ENCODE measurements around the gene FGF12. TPM values are rescaled to one million over a fixed set of nuclear protein-coding genes. Genes with fewer than 3 reads are reported as not detected.

FGF12 gene
- total and polyA plus RNA-seq, 4 donors: 34.1 to 113 (median 78.0) TPM

DNA sequence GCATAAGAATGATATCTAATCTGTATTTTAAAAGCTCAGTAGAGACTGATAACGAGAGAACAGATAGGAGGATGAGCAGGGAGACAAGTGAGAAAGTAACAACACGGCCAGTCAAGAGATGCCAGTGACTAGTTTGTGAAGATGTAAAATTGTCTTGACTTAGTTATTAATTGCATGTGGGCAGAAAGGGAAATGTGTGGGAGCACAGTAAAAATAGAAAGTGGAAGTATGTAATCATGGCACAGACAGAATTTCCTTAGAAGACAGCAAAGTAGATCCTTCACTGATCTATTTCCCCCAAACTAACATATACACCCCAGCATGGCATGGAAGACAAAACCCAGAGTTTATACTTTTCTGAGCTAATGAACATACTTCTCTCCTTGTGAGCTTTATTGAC is 344.5 kb downstream of the FGF12 start:
- 83% methylated on average over 2 of the region's 2 CpGs for WGBS (ENCODE audit: insufficient coverage)

DNA sequence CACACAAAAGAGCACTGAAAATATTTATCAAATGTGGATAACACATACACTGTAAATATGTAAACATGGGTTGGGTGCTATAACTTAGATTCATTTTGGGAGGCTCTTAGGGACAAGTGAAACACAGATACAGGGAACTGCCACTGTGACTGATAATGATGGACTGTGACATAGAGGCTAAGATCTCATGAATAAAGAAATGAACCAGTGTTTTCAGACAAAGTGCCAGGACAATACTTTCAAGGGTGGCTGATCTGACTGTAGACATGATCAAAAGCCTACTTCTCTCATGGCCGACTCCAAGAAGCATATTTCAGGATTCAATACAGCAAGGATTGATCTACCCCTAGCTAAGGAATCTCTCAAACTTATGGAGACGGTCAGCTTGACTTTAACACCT is 353.8 kb downstream of the FGF12 start:
- Histone ChIP-seq H3K4me3 (ENCODE audit: low read depth, low read length) (no peak overlapping the region), H3K9me3 (ENCODE audit: control insufficient read depth, insufficient read depth, low read length) (no peaks in the 10 kb centered on the region), H3K27me3 (ENCODE audit: control insufficient read depth, insufficient read depth, low read length) (no peaks in the 10 kb centered on the region), H3K27ac (ENCODE audit: low read depth, low read length) (no peak overlapping the region), H3K36me3 (ENCODE audit: control insufficient read depth, insufficient read depth, low read length) (no peaks in the 10 kb centered on the region), H3K4me1 (ENCODE audit: control insufficient read depth, insufficient read depth, low read length) (peaks cover 5% of the 10 kb centered on the region)
- no peak for DNase-seq (ENCODE audit: low read depth in 4 of 6, low spot score in 6 of 6)
- 50% methylated on average over 1 of the region's 2 CpGs for WGBS (ENCODE audit: insufficient coverage)

More for the DNA sequence above, 344.5 kb downstream of the FGF12 start:
- Histone ChIP-seq H3K9me3 (ENCODE audit: control insufficient read depth, insufficient read depth, low read length) (no peaks in the 10 kb centered on the region), H3K4me1 (ENCODE audit: control insufficient read depth, insufficient read depth, low read length) (no peaks in the 10 kb centered on the region), H3K27ac (ENCODE audit: low read depth, low read length) (no peak overlapping the region), H3K36me3 (ENCODE audit: control insufficient read depth, insufficient read depth, low read length) (no peaks in the 10 kb centered on the region), H3K27me3 (ENCODE audit: control insufficient read depth, insufficient read depth, low read length) (no peaks in the 10 kb centered on the region), H3K4me3 (ENCODE audit: low read depth, low read length) (no peak overlapping the region)
- no peak for DNase-seq (ENCODE audit: low read depth in 4 of 6, low spot score in 6 of 6)

DNA sequence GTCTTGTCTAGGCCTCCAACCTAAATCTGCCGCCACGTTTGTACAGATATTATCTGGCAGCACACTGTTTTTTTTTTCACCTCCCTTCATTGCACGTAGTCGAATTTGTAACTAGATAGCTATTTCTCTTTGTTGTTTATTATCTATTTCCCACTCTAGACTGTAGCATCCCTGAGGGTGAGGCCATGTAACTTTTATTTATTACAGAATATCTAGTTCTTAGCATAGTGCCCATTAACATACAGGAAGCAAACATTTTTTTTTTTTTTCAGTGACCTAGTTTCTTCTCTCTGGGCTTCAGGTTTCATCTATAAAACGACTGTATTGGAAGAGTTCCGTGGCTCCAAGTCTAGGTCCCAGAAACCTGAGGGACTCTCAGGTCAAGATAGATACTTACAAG is 354.3 kb downstream of the FGF12 start:
- Histone ChIP-seq H3K36me3 (ENCODE audit: control insufficient read depth, insufficient read depth, low read length) (no peaks in the 10 kb centered on the region), H3K9me3 (ENCODE audit: control insufficient read depth, insufficient read depth, low read length) (no peaks in the 10 kb centered on the region), H3K4me3 (ENCODE audit: low read depth, low read length) (no peak overlapping the region), H3K27me3 (ENCODE audit: control insufficient read depth, insufficient read depth, low read length) (no peaks in the 10 kb centered on the region), H3K27ac (ENCODE audit: low read depth, low read length) (no peak overlapping the region), H3K4me1 (ENCODE audit: control insufficient read depth, insufficient read depth, low read length) (peaks cover 5% of the 10 kb centered on the region)
- WGBS (ENCODE audit: insufficient coverage): no CpG with 5 or more reads among the region's 6 CpGs
- DNase-seq (ENCODE audit: low read depth in 4 of 6, low spot score in 6 of 6): peak in 1 of 6 donors; percentile 16

DNA sequence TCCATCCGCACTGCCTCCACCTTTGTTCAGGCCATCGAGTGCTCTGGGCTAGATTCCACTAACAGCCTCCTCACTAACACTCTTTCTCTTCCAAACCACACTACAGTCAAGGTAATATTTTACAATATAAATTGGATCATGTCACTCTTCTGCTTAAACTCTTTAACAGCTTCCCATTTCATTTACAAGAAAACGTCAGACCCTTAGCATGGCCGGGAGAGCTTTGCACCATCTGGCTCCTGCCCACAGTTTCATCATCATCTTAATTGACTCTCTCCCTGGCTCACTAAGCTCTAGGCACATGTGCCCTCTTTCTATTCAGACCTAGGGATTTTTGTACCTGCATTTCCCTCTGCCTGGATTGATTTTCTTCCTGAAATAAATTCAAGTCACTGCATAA is 354.7 kb downstream of the FGF12 start:
- H3K36me3 ChIP-seq (ENCODE audit: control insufficient read depth, insufficient read depth, low read length): no peaks in the 10 kb centered on the region
- H3K27ac ChIP-seq (ENCODE audit: low read depth, low read length): no peak overlapping the region
- WGBS (ENCODE audit: insufficient coverage): 33% methylated on average over 3 of the region's 4 CpGs
- H3K9me3 ChIP-seq (ENCODE audit: control insufficient read depth, insufficient read depth, low read length): no peaks in the 10 kb centered on the region
- H3K4me3 ChIP-seq (ENCODE audit: low read depth, low read length): no peak overlapping the region
- H3K27me3 ChIP-seq (ENCODE audit: control insufficient read depth, insufficient read depth, low read length): no peaks in the 10 kb centered on the region
- DNase-seq (ENCODE audit: low read depth in 4 of 6, low spot score in 6 of 6): peak in 2 of 6 donors; percentile 57 to 79
- H3K4me1 ChIP-seq (ENCODE audit: control insufficient read depth, insufficient read depth, low read length): peaks cover 5% of the 10 kb centered on the region

DNA sequence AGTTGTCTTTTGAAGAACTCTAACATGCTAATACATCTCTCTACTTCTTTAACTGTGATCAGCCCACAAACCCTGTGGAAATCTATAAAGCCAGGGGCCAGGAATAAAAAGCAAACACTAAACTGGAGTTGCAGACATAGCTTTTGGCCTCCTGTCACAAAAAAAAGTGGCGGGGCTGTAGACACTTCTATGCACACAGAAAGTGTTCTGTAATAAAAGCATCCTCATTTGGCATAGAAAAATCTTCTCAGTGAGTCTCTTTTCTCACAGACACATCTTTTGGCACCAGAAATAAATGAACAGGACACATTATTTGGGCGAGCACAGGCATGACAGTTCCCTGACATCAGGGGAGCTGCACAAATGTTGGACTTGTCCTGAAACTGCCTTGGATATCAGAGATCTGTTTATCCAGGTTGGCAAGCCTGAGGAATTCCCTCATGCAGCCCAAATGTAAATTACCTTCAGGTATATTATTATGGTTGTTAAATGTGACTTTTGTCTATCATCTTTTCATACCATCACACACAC is 355.4 kb downstream of the FGF12 start:
- 25% methylated on average over 1 of the region's 2 CpGs for WGBS (ENCODE audit: insufficient coverage)
- no peaks in the 10 kb centered on the region for H3K36me3 ChIP-seq (ENCODE audit: control insufficient read depth, insufficient read depth, low read length)
- H3K9me3 ChIP-seq (ENCODE audit: control insufficient read depth, insufficient read depth, low read length): no peaks in the 10 kb centered on the region
- H3K27ac ChIP-seq (ENCODE audit: low read depth, low read length): no peak overlapping the region
- H3K4me1 ChIP-seq (ENCODE audit: control insufficient read depth, insufficient read depth, low read length): peaks cover 5% of the 10 kb centered on the region
- no peak overlapping the region for H3K4me3 ChIP-seq (ENCODE audit: low read depth, low read length)
- H3K27me3 ChIP-seq (ENCODE audit: control insufficient read depth, insufficient read depth, low read length): no peaks in the 10 kb centered on the region
- DNase-seq (ENCODE audit: low read depth in 4 of 6, low spot score in 6 of 6): peak in 2 of 6 donors; percentile 40 to 42

DNA sequence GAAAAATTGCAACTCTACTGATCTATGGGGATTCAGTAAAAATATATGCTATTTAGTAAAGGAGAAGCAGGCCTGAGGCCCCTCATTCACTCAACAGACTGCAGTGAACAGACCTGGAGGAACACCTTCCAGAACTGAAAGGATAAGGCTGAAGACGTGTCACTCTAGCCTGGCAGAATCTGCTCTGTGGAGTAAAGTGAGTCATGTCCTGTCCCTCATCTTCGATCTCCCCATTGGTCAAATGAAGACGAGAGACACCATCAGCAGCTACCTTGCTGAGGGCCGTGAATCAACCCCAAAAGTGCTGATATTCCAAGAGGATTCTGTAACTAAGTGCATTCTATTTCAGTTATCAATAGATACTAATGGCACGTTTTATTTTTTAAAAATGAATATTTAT is 359.7 kb downstream of the FGF12 start:
- no peaks in the 10 kb centered on the region for H3K27me3 ChIP-seq (ENCODE audit: control insufficient read depth, insufficient read depth, low read length)
- no peak overlapping the region for H3K27ac ChIP-seq (ENCODE audit: low read depth, low read length)
- no peaks in the 10 kb centered on the region for H3K36me3 ChIP-seq (ENCODE audit: control insufficient read depth, insufficient read depth, low read length)
- DNase-seq (ENCODE audit: low read depth in 4 of 6, low spot score in 6 of 6): no peak
- H3K9me3 ChIP-seq (ENCODE audit: control insufficient read depth, insufficient read depth, low read length): no peaks in the 10 kb centered on the region
- peaks cover 4% of the 10 kb centered on the region for H3K4me1 ChIP-seq (ENCODE audit: control insufficient read depth, insufficient read depth, low read length)
- H3K4me3 ChIP-seq (ENCODE audit: low read depth, low read length): no peak overlapping the region
- WGBS (ENCODE audit: insufficient coverage): 100% methylated on average over 2 of the region's 5 CpGs

DNA sequence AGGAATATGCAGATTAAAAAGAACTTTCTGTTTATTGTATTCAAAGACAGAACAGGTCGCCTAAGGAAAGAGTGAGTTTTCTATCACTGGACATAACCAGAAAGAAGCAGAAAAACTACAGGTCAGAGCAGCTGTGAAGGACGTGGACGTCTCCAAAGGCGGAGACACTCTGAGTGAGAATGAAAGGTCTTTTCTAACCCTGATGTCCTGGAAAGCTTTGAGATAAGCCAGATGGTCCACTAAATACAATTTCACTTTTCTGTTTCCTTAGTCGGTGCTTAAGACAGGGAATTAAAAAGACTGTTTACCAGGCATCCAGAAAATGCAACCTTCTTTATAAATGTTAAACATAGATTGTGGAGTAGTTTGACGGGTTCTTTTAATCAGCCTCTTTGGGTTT is 360.4 kb downstream of the FGF12 start:
- Histone ChIP-seq H3K27me3 (ENCODE audit: control insufficient read depth, insufficient read depth, low read length) (no peaks in the 10 kb centered on the region), H3K4me1 (ENCODE audit: control insufficient read depth, insufficient read depth, low read length) (no peaks in the 10 kb centered on the region), H3K9me3 (ENCODE audit: control insufficient read depth, insufficient read depth, low read length) (no peaks in the 10 kb centered on the region), H3K36me3 (ENCODE audit: control insufficient read depth, insufficient read depth, low read length) (no peaks in the 10 kb centered on the region), H3K27ac (ENCODE audit: low read depth, low read length) (no peak overlapping the region), H3K4me3 (ENCODE audit: low read depth, low read length) (no peak overlapping the region)
- 68% methylated on average over 2 of the region's 6 CpGs for WGBS (ENCODE audit: insufficient coverage)
- no peak for DNase-seq (ENCODE audit: low read depth in 4 of 6, low spot score in 6 of 6)

DNA sequence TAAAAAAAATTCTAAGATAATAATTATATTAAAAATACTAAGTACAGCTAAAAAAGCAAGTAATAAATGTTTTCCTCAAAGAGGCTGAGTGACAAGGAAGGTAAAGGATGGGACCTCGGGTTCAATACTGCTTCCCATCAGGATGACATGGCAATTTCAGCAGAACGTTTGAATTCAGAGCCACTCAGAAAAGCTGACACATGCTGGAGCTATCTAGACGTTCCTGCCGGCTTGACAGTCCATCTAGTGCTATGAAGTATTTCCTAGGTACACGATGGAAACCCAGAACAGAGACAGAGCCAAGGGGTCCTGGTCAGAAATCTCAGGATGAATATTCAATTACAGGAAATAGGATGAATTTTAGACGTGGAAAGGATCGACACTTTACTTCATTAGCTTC is 361.8 kb downstream of the FGF12 start:
- Histone ChIP-seq H3K36me3 (ENCODE audit: control insufficient read depth, insufficient read depth, low read length) (no peaks in the 10 kb centered on the region), H3K4me1 (ENCODE audit: control insufficient read depth, insufficient read depth, low read length) (no peaks in the 10 kb centered on the region), H3K4me3 (ENCODE audit: low read depth, low read length) (no peak overlapping the region), H3K9me3 (ENCODE audit: control insufficient read depth, insufficient read depth, low read length) (no peaks in the 10 kb centered on the region), H3K27ac (ENCODE audit: low read depth, low read length) (no peak overlapping the region), H3K27me3 (ENCODE audit: control insufficient read depth, insufficient read depth, low read length) (no peaks in the 10 kb centered on the region)
- 76% methylated on average over 4 of the region's 7 CpGs for WGBS (ENCODE audit: insufficient coverage)
- DNase-seq (ENCODE audit: low read depth in 4 of 6, low spot score in 6 of 6): no peak

DNA sequence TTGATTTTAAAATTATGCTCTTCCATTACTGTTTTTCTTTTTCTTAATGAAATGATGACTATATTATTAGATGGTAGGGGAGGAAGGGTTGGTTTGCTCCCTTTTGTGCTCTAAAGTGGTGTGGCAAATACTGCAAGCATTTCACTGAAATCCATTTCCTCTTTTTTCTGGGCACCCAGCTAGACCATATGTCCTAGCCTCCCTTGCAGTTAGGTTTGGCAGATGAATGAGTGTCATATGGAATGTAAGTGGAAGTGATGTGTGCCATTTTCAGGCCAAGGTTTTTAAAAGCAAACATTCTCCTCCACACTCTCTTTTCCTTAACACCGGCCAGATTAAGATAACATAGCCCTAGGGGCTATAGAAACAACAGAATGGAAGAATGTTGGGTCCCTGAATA is 363.0 kb downstream of the FGF12 start:
- H3K4me1 ChIP-seq (ENCODE audit: control insufficient read depth, insufficient read depth, low read length): no peaks in the 10 kb centered on the region
- peak in 1 of 6 donors; percentile 90 for DNase-seq (ENCODE audit: low read depth in 4 of 6, low spot score in 6 of 6)
- no CpG with 5 or more reads among the region's 1 CpG for WGBS (ENCODE audit: insufficient coverage)

DNA sequence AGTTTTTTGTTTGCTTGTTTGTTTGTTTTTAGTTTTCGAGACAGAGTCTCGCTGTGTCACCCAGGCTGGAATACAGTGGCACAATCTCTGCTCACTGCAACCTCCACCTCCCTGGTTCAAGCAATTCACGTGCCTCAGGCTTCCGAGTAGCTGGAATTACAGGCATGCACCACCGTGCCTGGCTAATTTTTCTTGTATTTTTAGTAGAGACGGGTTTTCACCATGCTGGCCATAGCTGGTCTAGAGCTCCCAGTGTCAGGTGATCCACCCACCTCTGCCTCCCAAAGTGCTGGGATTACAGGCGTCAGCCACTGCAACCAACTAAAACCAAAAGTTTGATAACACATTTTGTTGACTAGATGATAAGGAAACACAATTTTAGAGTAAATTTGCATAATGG is 372.7 kb downstream of the FGF12 start:
- Histone ChIP-seq H3K9me3 (ENCODE audit: control insufficient read depth, insufficient read depth, low read length) (no peaks in the 10 kb centered on the region), H3K27ac (ENCODE audit: low read depth, low read length) (no peak overlapping the region)
- 54% methylated on average over 2 of the region's 7 CpGs for WGBS (ENCODE audit: insufficient coverage)

More for the DNA sequence above, 363.0 kb downstream of the FGF12 start:
- no peak overlapping the region for H3K27ac ChIP-seq (ENCODE audit: low read depth, low read length)
- H3K27me3 ChIP-seq (ENCODE audit: control insufficient read depth, insufficient read depth, low read length): no peaks in the 10 kb centered on the region
- no peaks in the 10 kb centered on the region for H3K36me3 ChIP-seq (ENCODE audit: control insufficient read depth, insufficient read depth, low read length)
- H3K4me3 ChIP-seq (ENCODE audit: low read depth, low read length): no peak overlapping the region
- no peaks in the 10 kb centered on the region for H3K9me3 ChIP-seq (ENCODE audit: control insufficient read depth, insufficient read depth, low read length)

More for the DNA sequence above, 372.7 kb downstream of the FGF12 start:
- Histone ChIP-seq H3K36me3 (ENCODE audit: control insufficient read depth, insufficient read depth, low read length) (no peaks in the 10 kb centered on the region), H3K27me3 (ENCODE audit: control insufficient read depth, insufficient read depth, low read length) (no peaks in the 10 kb centered on the region), H3K4me1 (ENCODE audit: control insufficient read depth, insufficient read depth, low read length) (no peaks in the 10 kb centered on the region), H3K4me3 (ENCODE audit: low read depth, low read length) (no peak overlapping the region)
- DNase-seq (ENCODE audit: low read depth in 4 of 6, low spot score in 6 of 6): no peak
